ENCODE measurements around the gene CUL9. TPM values are rescaled to one million over a fixed set of nuclear protein-coding genes. Genes with fewer than 3 reads are reported as not detected.

CUL9 gene
- total and polyA plus RNA-seq, 2 donors from 2014 or later, result 34.7 to 47.3 TPM

DNA sequence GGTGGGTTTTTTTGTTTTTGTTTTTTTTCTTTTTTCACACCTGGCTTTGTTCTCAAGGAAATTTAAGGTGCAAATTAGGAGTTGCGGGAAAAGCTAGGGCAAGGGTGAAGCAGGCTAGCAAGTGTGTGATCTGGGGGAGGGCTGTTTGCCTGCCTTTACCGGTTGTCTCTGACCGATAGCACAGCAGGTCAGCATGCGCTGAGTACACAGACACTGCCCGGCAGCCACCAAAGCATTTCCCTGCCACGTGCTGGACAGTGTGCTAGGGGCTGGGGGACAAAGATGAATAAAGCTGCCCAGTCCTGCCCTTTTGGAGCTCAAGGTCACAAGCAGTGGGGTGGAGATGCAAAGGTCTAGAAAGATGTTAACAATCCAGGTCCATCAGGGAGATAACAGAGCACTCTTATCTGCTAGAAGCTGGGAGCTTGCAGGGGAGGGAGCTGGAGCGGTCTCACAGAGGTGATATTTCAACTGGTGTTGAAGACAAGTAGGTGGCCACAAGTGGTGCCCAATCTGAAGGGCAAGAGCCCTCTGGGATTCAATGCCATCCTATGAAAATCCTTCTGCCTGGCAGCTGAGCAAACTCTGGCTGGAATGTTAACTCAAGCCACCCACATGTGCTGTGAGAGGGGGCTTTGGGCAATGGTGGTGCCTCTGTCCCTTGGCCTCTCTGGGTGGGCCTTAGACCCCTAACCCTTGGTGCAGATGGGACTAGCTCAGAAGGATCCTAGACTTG, 85.8 kb downstream of the CUL9 start:
- peak overlapping the region in 1 of 3 donors; percentile 47 for H3K9ac ChIP-seq (ENCODE audit: low read length in 3 of 3)
- H3K4me1 ChIP-seq (ENCODE audit: control insufficient read depth in 2 of 3, insufficient read depth in 2 of 3, low read depth in 1 of 3, low read length in 3 of 3), result peaks cover 6 to 29% (median 28%) of the 10 kb centered on the region in 3 donors
- DNase-seq, result peak in 1 of 5 donors; percentile 32
- no peaks in the 10 kb centered on the region for H3K27me3 ChIP-seq (ENCODE audit: control insufficient read depth, insufficient read depth, low read length)
- no peak overlapping the region for H3K4me3 ChIP-seq (ENCODE audit: low read length in 3 of 3)
- TF ChIP-seq, protein P1, sequence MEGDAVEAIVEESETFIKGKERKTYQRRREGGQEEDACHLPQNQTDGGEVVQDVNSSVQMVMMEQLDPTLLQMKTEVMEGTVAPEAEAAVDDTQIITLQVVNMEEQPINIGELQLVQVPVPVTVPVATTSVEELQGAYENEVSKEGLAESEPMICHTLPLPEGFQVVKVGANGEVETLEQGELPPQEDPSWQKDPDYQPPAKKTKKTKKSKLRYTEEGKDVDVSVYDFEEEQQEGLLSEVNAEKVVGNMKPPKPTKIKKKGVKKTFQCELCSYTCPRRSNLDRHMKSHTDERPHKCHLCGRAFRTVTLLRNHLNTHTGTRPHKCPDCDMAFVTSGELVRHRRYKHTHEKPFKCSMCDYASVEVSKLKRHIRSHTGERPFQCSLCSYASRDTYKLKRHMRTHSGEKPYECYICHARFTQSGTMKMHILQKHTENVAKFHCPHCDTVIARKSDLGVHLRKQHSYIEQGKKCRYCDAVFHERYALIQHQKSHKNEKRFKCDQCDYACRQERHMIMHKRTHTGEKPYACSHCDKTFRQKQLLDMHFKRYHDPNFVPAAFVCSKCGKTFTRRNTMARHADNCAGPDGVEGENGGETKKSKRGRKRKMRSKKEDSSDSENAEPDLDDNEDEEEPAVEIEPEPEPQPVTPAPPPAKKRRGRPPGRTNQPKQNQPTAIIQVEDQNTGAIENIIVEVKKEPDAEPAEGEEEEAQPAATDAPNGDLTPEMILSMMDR (IDR thresholded peaks at IDR 0.05; ENCODE audit: borderline replicate concordance, extremely low read depth, insufficient read depth), result no peak
- peak overlapping the region; percentile 57 to 77 for H3K27ac ChIP-seq (ENCODE audit: low read depth in 2 of 2, low read length in 2 of 2)
- no peaks in the 10 kb centered on the region for H3K36me3 ChIP-seq (ENCODE audit: control insufficient read depth in 2 of 3, insufficient read depth in 3 of 3, low read length in 3 of 3)
- no peaks in the 10 kb centered on the region for H3K9me3 ChIP-seq (ENCODE audit: control insufficient read depth in 2 of 3, insufficient read depth in 1 of 3, low read length in 3 of 3)
- intact Hi-C loops (cut with DNase I), result loop anchor here (10.0 kb wide), 1 partner anchor 67 kb away; no protein-coding TSS in a partner anchor
- no peak for FAIRE-seq

DNA sequence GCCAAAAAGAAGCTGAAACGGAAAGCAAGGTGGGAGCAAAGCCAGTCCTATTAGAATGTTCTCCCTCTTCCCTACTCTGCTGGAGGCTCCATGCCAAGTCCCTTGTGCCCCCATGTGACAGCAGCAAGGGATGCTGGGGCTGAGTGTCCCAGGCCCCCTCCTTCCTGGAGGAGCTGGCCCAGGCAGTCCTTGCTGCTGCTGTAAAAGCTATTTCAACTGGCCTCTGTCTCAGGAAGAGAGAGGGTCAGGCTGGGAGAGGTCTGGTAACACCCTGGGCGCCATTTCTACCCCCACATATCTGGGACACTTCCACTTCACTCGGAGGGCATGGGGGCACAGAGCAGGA, 86.3 kb downstream of the CUL9 start:
- DNase-seq (peak in 2 of 5 donors; percentile 52 to 91), FAIRE-seq (no peak)
- Histone ChIP-seq H3K4me3 (ENCODE audit: low read length in 3 of 3) (peak overlapping the region in 1 of 3 donors; percentile 50), H3K4me1 (ENCODE audit: control insufficient read depth in 2 of 3, insufficient read depth in 2 of 3, low read depth in 1 of 3, low read length in 3 of 3) (peaks cover 6 to 29% (median 28%) of the 10 kb centered on the region in 3 donors), H3K9me3 (ENCODE audit: control insufficient read depth in 2 of 3, insufficient read depth in 1 of 3, low read length in 3 of 3) (no peaks in the 10 kb centered on the region), H3K27me3 (ENCODE audit: control insufficient read depth, insufficient read depth, low read length) (no peaks in the 10 kb centered on the region), H3K9ac (ENCODE audit: low read length in 3 of 3) (peak overlapping the region in 1 of 3 donors; percentile 47), H3K36me3 (ENCODE audit: control insufficient read depth in 2 of 3, insufficient read depth in 3 of 3, low read length in 3 of 3) (no peaks in the 10 kb centered on the region), H3K27ac (ENCODE audit: low read depth in 2 of 2, low read length in 2 of 2) (peak overlapping the region; percentile 57 to 77)
- intact Hi-C loops (cut with DNase I), result loop anchor here (10.0 kb wide), 1 partner anchor 66 kb away; no protein-coding TSS in a partner anchor
- TF ChIP-seq, protein P1 (IDR thresholded peaks at IDR 0.05; ENCODE audit: borderline replicate concordance, extremely low read depth, insufficient read depth), result no peak

- intact Hi-C loops (cut with DNase I), result loop anchor here (10.0 kb wide), 1 partner anchor 66 kb away; no protein-coding TSS in a partner anchor
- no peak overlapping the region for H3K9ac ChIP-seq (ENCODE audit: low read length in 3 of 3)
- no peaks in the 10 kb centered on the region for H3K36me3 ChIP-seq (ENCODE audit: control insufficient read depth in 2 of 3, insufficient read depth in 3 of 3, low read length in 3 of 3)
- peaks cover 6 to 29% (median 28%) of the 10 kb centered on the region in 3 donors for H3K4me1 ChIP-seq (ENCODE audit: control insufficient read depth in 2 of 3, insufficient read depth in 2 of 3, low read depth in 1 of 3, low read length in 3 of 3)
- peak overlapping the region; percentile 57 to 77 for H3K27ac ChIP-seq (ENCODE audit: low read depth in 2 of 2, low read length in 2 of 2)
- peak overlapping the region in 1 of 3 donors; percentile 50 for H3K4me3 ChIP-seq (ENCODE audit: low read length in 3 of 3)
- no peak for DNase-seq
- H3K9me3 ChIP-seq (ENCODE audit: control insufficient read depth in 2 of 3, insufficient read depth in 1 of 3, low read length in 3 of 3), result no peaks in the 10 kb centered on the region
- no peaks in the 10 kb centered on the region for H3K27me3 ChIP-seq (ENCODE audit: control insufficient read depth, insufficient read depth, low read length)
- FAIRE-seq, result no peak
- TF ChIP-seq, protein P1 (IDR thresholded peaks at IDR 0.05; ENCODE audit: borderline replicate concordance, extremely low read depth, insufficient read depth), result no peak
These were observed 86.8 kb downstream of the CUL9 start for GRCh38 chr6:43268782-43269272.

Data from kidney (tissue), 14 donors.